NCI-H345 (cell line): Measurements from ENCODE around the gene NBL1.

Experiments used
- DNase-seq: peaks from one replicate; lab custom pipeline; 2025; lab: John Stamatoyannopoulos, UW

Gene NBL1

DNA sequence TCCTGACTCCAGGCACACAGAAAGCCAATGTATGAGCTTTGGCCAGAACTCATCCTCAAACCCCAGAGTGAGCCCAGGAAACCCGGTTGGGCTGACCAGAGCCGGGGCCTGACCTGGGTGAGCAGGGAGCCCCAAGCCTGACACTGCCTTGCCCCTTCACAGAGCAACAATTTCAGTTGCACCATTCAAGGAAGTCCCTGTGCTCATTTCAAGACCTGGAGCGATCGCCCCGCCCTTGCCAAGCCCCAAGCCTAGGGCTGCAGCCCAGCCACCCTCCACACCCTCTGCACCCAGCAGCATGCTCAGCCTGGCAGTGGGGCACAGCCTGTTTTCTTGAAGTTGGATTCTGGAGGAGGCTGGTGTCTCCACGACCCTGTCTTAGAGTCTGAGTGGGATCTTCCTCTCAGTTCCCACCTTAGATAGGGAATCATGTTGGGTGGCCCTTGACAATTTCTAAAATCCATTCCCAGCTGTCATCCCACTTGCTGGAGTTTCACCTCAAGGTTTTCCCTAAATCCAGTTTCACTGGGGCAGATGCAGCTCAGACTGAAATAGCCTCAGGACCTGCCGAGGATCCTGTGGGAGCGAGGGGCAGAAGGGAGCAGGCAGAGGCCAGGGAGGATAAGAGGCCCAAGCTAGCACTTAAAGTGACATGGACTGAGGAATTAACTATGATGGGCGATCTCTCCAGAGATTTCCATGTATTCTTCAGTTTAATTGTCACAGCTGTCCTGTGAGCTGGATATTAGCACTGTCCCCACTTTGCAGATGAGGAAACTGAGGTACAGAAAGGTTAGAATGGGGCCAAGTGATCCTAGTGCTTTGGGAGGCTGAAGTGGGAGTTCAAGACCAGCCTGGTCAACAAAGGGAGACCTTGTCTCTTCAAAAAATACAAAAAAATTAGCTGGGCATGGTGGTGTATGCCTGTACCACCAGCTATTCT lies 2.5 kb downstream of the NBL1 start:
- DNase-seq = no peak

DNA sequence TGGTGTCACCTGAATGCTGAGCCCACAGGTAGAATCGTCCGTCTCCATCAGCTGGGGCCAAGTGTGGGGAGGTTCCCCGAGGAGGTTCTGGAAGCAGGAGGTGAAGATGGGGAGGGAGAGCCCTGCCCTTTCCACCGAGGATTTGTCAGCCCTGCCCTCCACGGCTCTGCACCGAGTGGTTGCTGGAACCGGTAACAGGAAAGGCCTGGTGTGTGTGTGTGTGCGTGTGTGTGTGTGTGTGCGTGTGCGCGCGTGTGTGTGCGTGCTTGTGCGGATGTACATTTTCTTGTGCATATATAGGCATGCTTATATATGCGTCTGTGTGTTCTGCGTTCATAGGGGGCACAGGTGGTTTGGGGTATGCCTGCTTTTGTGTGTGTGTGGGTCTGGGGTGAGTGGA lies 3.5 kb downstream of the NBL1 start:
- no peak for DNase-seq

GRCh38 chr1:19648239-19648638 lies 4.1 kb downstream of the NBL1 start:
- no peak for DNase-seq

DNA sequence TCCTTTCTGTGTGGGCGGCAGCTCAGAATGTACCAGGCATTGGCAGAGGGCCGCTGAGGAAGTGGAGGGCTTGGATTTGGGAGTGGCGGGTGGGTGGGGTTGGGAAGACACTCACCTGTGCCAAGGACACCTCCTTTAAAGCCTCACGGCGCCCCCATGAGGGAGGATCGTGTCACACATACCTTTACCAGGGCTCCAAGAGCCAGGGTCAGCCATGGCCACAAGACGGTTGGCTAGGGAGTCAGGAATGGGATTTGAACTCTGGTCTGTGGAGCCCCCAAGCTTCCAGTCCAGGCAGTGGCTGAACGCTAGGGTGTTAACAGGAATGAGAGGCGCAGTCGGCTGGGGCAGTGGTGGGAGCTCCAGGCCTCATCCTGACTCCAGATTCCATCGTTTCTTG lies 4.6 kb downstream of the NBL1 start:
- DNase-seq = no peak

- DNase-seq = no peak
These were observed 6.5 kb downstream of the NBL1 start for GRCh38 chr1:19650416-19651140.

- peak; percentile 47 for DNase-seq
These were observed 7.1 kb downstream of the NBL1 start for GRCh38 chr1:19651141-19651737.

DNA sequence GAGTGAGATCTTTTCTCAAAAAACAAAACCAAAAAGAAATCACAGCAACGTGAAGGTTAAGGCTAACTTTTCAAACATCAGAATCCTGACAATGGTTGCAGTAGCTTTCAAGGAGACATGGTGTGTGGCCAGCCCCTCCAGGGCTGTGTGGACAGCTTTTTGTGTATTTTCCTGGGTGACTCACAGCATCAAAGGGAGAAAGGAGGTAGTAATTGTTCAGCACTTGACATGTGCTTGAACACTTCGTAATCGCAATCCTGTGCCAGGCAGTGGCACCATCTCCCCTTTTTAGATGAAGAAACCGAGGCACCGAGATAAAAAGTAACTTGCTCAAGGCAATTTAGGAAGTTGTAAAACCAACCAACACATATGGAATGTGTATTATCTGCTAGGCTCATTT lies 10.3 kb downstream of the NBL1 start:
- DNase-seq = peak; percentile 38

DNA sequence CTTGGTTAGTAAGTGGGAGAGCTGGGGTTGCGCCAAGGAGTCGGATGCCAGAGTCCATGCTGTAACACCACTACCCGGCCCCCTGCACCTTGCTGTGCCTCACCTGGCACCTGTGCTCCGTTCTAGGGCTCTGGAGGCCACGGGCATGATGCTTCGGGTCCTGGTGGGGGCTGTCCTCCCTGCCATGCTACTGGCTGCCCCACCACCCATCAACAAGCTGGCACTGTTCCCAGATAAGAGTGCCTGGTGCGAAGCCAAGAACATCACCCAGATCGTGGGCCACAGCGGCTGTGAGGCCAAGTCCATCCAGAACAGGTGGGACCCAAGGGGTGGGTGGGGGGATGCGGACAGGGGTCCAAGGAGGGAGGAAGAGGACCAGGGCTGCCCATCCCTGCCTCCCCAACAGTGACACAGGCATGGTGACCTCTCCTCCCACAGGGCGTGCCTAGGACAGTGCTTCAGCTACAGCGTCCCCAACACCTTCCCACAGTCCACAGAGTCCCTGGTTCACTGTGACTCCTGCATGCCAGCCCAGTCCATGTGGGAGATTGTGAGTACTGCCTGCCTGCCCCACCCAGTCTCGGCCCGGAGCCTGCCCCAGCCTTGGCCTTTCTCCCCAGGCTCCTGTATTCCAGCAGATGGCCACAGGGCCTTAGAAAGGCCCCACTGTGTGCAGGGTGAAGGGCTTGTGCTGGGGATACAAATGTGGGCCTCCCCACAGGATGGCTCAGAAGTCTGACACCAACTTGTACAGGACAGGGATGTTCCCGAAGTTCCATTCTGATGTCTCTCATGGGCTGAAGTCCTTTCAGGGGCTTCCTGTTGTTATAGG lies 11.0 kb downstream of the NBL1 start:
- peak; percentile 89 for DNase-seq

GRCh38 chr1:19655718-19656080 lies 11.6 kb downstream of the NBL1 start:
- DNase-seq = no peak

DNA sequence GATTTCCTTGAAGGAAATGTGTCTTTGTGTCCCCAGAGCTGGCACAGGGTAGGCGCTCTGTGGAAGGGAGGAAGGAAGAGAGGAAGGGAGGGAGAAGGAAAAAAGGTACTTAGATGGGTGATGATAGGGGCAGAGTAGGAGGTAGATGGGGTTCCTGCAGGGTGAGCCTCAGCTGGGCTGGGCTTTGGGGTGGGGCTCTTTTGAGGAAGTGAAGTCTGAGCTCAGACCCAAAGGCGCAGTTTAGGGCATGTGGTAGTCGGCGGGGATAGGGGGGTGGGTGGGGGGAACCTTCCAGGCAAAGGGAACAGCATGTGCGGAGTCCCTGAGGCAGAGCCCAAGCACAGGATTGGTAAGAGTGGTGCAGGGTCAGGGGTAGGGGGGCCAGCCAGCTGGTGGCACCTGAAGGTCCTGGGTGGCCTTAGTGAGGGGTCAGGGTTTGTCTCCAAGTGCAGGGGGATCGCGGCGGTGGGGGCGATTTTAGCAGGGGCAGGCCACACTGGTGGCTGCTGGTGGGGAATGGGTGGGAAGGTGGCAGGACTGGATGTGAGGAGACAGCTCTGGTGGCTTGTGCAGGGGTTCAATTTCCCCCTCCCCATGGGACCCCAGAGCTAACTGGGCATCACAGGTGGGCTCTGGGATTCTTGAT lies 12.1 kb downstream of the NBL1 start:
- no peak for DNase-seq

- DNase-seq = no peak
These were observed 12.8 kb downstream of the NBL1 start for GRCh38 chr1:19656780-19657466.

DNA sequence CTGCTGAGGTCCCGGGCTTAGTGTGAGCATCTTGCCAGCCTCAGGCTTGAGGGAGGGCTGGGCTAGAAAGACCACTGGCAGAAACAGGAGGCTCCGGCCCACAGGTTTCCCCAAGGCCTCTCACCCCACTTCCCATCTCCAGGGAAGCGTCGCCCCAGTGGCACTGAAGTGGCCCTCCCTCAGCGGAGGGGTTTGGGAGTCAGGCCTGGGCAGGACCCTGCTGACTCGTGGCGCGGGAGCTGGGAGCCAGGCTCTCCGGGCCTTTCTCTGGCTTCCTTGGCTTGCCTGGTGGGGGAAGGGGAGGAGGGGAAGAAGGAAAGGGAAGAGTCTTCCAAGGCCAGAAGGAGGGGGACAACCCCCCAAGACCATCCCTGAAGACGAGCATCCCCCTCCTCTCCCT lies 13.4 kb downstream of the NBL1 start:
- DNase-seq = no peak

DNA sequence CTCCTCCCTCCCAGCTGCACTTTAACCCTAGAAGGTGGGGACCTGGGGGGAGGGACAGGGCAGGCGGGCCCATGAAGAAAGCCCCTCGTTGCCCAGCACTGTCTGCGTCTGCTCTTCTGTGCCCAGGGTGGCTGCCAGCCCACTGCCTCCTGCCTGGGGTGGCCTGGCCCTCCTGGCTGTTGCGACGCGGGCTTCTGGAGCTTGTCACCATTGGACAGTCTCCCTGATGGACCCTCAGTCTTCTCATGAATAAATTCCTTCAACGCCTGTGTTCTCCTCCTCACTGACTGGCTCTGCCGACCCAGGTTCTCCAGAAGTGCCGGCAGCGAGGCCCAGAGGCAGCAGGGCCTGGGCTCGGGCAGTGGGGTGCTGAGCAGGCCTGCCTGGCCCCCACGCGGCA lies 14.1 kb downstream of the NBL1 start:
- DNase-seq = no peak

DNA sequence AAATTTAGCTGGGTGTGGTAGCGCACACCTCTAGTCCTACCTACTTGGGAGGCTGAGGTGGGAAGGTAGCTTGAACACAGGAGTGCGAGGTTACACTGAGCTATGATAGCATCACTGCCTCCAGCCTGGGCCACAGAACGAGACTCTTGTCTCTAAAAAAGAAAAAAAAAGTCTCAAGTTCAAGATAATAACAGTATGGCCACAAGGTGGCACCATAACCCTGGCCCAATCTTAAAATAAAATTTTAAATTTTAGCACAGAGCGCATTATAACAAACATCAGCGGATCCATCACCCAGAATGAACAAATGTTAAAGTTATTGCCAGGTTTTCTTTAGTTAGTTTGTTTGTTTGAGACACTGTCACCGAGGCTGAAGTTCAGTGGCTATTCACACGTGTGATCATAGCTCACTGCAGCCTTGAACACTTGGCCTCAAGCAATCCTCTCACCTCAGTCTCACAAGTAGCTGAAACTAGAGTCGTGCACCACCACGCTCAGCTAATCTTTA lies 17.7 kb downstream of the NBL1 start:
- DNase-seq = peak; percentile 27

- DNase-seq = no peak
These were observed 18.2 kb downstream of the NBL1 start for GRCh38 chr1:19662313-19662712.

DNA sequence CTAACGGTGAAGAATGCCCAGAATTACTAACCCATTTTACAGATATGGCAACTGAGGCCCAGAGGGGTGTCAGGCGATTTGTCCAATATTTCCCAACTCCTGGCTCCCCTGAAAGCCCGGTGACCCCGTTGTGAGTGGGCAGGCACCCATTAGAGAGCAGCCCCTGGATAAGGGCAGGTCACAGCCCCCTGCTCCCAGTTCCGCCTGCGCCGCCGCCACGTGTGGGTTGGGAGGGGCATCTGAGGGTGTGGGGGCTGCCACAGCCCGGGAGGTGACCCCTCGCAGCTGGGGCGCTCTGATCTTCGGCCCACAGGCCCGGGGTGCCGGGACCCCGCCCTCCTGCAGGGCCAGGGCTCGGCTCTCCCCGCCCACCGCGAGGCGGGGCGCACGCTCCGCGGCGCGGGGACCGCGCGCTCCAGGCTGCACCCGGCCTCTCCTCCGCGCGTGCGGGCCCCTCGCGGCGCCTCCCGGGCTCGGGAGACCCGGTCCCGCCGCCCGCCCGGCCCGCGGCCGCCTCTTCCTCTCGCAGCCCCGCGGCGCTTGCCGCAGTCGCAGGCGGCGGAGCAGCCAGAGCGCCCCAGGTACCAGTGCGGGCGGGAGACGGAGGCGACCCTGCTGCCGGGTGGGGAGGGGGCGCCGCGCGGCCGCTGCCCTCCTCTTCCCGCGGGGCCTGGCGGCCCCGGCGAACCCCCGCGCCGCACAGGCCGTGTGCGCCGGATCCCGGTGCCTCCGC lies 20.5 kb downstream of the NBL1 start, which contains the start of gene HTR6:
Gene HTR6 (plus strand): TSS at position 423 of the 733 bp plus-strand sequence. CDS start 879 bp downstream, outside the sequence.
- DNase-seq = peak; percentile 34

- no peak for DNase-seq
These were observed 21.0 kb downstream of the NBL1 start for GRCh38 chr1:19665186-19665495.

GRCh38 chr1:19665496-19666465 lies 21.7 kb downstream of the NBL1 start:
- DNase-seq = no peak

- no peak for DNase-seq
These were observed 24.8 kb downstream of the NBL1 start for GRCh38 chr1:19668888-19669287.
